ENCODE data around the gene CCDC88A. TPM values are rescaled to one million over a fixed set of nuclear protein-coding genes. Genes with fewer than 3 reads are reported as not detected.
"Not testable (repeated sequence)": the region's sequence is repeated elsewhere in the genome, so short reads cannot be mapped to it uniquely, and the experiment has no call there.

CCDC88A gene
- total RNA-seq, 1 experiment from 2014 or later: 139 TPM

DNA sequence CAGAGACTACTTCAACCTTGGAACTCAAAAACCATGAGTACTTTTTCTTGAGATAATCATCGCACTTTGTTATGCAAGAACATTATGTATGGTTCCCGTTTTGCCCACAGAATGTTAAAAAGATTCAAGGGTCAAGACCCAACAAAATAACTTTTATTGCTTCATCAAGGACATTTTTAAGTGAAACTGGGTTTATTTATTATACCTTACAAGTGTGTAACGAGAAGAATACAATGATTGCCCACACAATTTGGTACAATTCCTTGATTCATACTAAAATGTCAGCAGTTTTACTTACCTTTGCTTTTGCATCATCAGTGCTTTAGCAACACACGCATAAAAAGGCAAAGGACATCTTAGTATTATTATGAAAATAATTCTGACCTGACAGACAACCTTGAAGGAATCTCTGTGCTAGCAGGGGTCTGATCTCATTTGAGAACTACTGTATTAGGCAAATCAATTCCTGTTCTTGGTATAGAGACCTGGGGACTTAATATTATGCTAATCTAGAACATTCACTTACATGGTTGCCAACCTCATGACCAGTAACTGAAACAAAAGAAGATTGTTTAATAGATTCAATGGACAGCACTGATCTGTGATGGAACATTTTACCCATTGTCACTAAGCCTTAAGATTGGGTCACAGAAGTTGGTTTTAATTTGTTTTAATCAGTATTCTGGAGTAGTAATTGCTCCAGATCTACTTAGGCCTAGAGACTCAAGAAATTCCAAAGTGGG lies 16.2 kb downstream of the CCDC88A start:
- in situ Hi-C loops (cut with HindIII; ENCODE audit: low pct_unique_long_range_greater_than_20kb, low sequenced_read_pairs): no loop called here
- DNase-seq (ENCODE audit: low read depth, low spot score): peak; percentile 96

DNA sequence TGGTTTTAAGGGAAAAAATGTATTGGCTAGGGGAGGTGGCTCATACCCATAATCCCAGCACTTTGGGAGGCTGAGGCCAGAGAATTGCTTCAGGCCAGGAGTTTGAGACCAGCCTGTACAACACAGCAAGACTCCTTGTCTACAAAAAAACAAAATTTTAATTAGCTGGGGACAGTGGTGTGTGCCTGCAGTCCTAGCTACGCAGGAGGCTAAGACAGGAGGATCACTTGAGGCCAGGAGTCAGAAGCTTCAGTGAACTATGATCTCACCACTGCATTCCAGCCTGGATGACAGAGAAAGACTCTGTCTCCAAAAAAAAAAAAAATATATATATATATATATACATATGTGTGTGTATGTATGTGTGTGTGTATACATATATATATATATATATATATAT lies 18.5 kb downstream of the CCDC88A start:
- in situ Hi-C loops (cut with HindIII; ENCODE audit: low pct_unique_long_range_greater_than_20kb, low sequenced_read_pairs): no loop called here
- no peak for DNase-seq (ENCODE audit: low read depth, low spot score)

DNA sequence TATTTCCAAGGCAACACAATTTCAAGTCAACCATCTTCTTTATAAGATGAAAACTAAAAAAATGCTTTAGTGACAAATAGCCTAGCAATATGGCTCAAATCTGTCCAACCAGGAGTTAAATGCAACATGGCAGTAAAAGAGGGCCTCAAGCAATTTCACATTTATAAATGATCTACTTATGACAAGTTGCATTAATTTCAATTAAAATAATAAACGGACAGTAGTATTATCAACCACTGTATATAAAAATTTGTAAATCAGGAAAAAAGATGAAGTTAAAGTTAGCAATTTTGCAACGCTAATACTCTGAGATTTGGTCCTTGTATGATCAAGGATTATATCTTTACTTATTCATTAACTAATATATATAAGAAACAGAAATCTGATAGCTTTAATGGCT lies 19.3 kb downstream of the CCDC88A start:
- in situ Hi-C loops (cut with HindIII; ENCODE audit: low pct_unique_long_range_greater_than_20kb, low sequenced_read_pairs): no loop called here
- DNase-seq (ENCODE audit: low read depth, low spot score): no peak

DNA sequence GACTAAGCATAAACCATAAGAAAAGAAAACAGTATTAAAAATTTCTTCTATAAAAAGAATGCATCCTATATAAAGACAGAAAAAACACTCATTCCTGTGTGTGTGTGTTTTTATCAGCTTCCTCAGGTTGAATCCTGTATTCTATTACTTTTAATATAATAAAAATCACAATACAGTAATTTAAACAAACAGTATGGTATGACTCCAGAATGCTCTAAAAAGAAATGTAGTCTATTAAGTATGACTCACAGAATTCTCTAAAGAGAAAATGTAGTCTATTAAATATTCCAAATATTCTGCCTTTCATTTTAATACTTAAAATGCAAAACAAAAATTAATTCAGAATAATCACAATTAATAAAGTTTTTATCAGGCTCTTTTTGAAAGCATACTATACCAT lies 19.8 kb downstream of the CCDC88A start:
- DNase-seq (ENCODE audit: low read depth, low spot score): no peak
- in situ Hi-C loops (cut with HindIII; ENCODE audit: low pct_unique_long_range_greater_than_20kb, low sequenced_read_pairs): no loop called here

DNA sequence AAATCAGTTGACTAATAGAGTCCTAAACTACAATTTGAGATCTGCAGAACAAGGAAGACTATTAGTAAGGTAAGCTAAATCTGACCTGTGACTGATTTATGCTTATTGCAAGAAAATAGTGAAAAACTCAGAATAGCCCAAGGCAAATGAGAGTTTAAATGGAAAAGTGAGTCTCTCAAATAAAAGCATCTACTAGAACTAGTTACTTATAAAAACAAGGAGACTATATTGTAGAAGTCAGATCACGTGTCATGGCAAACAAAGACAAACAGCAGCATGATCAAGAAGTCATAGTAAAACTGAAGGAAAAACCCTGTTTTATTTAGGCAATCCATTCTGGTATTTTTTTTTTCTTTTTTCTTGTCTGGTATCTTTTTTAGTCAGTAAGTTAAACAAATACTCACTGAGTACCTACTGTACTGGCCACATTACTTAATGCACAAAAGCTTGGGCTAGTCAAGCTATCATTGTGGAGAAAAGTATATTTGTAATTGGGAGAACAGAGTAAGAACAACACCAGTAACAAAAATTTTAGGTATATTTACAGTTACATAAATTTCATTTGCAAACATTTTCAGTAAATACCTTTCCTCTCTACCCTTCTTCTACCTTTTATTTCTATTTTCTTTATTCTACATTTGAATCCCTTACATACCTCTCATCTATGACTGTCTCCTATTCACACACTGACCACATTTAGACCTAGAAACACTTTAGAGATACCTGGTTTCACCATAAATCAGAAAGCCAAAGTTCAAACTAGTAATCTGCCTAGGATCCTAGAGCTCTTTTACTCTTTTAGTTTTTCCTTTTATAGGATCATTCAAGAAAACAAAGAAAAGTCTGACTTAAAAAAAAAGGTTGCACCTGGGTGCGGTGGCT lies 23.7 kb downstream of the CCDC88A start:
- no peak for DNase-seq (ENCODE audit: low read depth, low spot score)
- in situ Hi-C loops (cut with HindIII; ENCODE audit: low pct_unique_long_range_greater_than_20kb, low sequenced_read_pairs): no loop called here

DNA sequence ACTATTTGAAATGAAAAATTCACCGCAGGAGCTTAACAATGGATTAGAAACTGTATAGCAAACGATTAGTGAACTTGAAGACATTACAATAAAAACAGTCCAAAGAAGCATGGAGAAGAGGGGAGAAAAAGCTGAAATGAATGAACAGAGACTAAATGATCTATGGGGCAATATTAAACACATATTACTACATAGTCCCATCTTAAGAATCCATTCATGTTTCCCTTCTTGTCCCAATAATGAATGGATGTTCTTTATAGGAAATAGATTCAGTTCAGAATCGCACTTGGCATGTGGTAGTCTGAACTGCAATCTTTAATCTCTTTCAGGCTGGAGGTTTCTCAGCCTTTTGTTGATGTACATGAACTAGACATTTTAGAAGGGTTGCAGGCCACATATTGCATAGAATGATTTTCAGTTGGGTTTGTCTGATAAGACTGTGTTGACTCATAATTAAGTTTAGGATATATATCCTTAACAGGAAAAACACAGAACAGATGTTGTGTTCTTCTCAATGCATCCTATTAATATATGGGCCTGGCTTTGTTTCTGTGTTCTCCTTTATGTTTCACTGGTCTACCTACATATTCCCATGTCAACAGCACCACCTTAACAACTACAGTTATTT lies 27.9 kb downstream of the CCDC88A start:
- DNase-seq (ENCODE audit: low read depth, low spot score): peak; percentile 85
- in situ Hi-C loops (cut with HindIII; ENCODE audit: low pct_unique_long_range_greater_than_20kb, low sequenced_read_pairs): no loop called here

DNA sequence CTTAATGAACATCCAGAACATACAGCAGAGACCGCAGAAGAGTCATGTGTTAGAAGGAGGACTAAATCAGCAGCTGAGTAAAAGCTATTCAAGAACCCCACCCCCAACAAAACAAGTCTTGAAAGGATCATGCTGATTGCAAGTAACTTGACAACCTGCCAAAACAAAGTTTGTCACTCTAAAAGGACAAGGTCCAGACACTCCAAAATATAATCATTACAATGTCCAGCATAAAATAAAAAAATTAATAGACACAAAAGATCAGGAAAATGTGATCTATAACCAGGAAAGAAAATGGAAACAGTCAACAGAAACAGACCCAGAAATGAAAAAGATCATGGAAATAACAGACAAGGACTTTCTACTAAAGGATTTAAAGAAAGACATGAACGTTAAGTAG lies 28.5 kb downstream of the CCDC88A start:
- DNase-seq (ENCODE audit: low read depth, low spot score): peak; percentile 93
- in situ Hi-C loops (cut with HindIII; ENCODE audit: low pct_unique_long_range_greater_than_20kb, low sequenced_read_pairs): no loop called here

DNA sequence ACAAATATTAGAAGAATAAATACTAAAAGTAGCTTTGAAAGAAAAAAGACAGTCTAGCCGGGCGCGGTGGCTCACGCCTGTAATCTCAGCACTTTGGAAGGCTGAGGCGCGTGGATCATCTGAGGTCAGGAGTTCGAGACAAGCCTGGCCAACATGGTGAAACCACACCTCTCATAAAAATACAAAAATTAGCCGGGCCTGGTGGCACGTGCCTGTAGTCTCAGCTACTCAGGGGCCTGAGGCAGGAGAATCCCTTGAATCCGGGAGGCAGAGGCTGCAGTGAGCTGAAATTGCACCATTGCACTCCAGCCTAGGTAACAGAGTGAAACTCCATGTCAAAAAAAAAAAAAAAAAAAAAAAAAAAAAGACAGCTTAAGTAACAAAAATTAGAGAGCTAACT lies 34.1 kb downstream of the CCDC88A start:
- DNase-seq (ENCODE audit: low read depth, low spot score); in situ Hi-C loops (cut with HindIII; ENCODE audit: low pct_unique_long_range_greater_than_20kb, low sequenced_read_pairs): not testable (repeated sequence)

DNA sequence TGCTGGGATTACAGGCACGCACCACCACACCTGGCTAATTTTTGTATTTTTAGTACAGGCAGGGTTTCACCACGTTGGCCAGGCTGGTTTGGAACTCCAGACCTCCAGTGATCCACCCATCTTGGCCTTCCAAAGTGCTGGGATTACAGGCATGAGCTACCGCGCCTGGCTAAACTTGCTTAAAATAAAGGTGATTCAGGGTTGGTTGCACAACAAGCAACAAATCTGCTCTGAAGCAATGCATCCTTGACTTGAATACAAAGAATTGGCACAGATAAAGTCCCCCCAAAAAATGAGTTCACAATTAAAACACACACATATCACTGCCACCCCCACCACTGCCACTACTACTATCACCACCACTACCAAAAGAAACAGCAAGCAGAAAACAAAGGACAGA lies 34.9 kb downstream of the CCDC88A start:
- no peak for DNase-seq (ENCODE audit: low read depth, low spot score)
- in situ Hi-C loops (cut with HindIII; ENCODE audit: low pct_unique_long_range_greater_than_20kb, low sequenced_read_pairs): no loop called here

DNA sequence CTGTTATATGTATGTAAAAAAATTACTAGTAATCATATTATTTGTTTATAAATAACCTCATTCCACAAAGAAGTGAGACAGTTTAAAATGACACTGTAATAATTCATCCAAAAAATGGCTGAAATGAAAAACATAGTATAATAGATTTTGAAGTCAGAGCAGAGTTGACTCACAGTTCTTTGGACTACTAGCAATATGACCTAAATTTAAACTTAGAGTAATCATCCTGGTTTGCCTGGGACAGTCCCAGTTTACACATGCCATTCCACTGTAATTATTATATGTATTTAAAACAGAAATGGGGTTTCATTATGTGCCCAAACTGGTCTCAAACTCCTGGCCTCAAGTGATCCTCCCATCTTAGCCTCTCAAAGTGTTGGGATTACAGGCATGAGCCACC lies 48.3 kb downstream of the CCDC88A start:
- DNase-seq (ENCODE audit: low read depth, low spot score): no peak
- in situ Hi-C loops (cut with HindIII; ENCODE audit: low pct_unique_long_range_greater_than_20kb, low sequenced_read_pairs): no loop called here

DNA sequence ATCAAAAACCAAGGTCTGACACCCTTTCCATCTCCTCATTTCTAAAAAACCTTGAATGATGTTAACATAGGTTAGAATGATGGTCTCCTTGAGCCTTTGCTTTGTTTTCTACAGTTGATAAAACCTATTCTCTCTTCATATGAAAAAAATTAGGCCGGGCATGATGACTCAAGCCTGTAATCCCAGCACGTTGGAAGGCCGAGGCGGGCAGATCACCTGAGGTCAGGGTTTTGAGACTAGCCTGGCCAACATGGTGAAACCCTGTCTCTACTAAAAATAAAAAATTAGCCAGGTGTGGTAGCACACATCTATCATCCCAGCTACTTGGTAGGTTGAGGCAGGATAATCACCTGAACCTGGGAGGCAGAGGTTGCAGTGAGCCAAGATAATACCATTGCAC lies 49.4 kb downstream of the CCDC88A start:
- in situ Hi-C loops (cut with HindIII; ENCODE audit: low pct_unique_long_range_greater_than_20kb, low sequenced_read_pairs): no loop called here

DNA sequence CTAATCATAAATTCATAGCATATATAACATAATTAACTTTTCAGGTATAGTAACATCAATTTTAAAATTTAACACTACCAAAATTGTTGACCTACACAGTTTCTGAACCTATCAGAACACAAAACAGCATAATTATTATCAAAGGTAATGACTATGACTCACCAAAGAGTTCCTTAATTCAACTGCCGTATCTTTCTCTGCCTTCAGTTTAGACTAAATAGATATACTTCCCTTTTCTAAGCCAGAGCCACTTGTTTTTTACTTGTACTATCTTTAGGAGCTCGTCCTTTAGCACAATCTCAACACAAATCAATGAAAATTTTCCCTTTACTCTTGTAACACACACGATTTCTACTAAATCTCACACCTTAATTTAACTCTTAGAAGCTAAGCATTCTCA lies 54.4 kb downstream of the CCDC88A start:
- peak; percentile 19 for DNase-seq (ENCODE audit: low read depth, low spot score)

More for the DNA sequence above, 49.4 kb downstream of the CCDC88A start:
- DNase-seq (ENCODE audit: low read depth, low spot score): no peak

DNA sequence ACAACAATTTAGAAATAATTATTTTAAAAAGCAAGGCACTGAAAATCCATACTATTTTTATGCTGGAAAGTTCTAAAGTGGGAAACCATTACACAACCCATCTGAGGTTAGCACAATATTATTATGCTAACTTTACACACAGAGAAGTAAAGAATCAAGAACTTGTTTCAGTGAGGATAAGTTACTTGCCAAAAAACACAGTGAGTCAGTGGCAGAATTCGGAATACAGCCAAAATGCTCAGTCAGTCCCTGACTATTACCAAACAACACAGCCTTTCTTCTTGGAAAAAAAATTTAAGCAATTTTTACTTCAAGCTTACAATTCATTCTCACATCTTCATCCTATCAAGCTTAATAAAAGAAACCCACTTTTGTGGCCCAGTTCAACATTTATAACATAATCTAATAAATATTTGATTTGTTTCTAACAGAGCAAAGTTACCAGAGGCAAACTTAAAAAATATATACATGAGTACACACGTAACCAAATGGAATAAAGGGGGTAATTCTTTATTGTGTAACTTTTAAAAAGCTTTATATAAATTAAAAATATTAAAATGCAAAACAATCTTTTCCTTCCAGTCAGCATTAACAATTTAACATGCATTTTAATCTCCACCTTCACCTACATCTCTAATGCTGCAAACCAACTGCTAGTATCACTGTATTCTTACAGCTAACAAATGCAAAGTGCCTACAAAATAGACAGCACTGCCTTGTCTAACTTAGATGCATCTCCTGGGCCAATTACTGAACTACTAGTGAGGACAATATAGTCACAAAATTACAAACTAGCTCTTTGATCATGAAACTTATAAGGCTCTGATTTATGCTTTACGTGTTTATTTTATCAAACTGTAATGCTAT lies 55.2 kb downstream of the CCDC88A start:
- in situ Hi-C loops (cut with HindIII; ENCODE audit: low pct_unique_long_range_greater_than_20kb, low sequenced_read_pairs): no loop called here
- peak; percentile 98 for DNase-seq (ENCODE audit: low read depth, low spot score)

More for the DNA sequence above, 54.4 kb downstream of the CCDC88A start:
- in situ Hi-C loops (cut with HindIII; ENCODE audit: low pct_unique_long_range_greater_than_20kb, low sequenced_read_pairs): no loop called here

DNA sequence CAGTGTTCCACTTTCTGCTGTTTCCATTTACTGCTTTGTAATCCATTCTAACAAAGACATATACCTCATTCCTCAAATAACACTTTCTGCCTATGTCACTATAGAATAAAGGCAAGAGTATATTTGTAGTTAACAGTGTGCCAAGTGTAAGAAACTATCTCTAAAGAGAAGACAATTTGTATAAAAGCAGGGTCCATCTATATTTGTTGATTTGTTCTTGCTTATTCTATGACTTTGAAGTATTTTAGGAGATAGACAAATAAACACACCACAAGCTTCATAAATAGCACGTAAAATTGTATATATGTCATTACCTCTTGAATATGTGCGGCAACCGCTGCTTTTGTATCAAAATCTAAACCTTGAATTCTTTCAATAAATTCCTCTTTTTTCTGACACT lies 56.0 kb downstream of the CCDC88A start:
- DNase-seq (ENCODE audit: low read depth, low spot score): no peak

DNA sequence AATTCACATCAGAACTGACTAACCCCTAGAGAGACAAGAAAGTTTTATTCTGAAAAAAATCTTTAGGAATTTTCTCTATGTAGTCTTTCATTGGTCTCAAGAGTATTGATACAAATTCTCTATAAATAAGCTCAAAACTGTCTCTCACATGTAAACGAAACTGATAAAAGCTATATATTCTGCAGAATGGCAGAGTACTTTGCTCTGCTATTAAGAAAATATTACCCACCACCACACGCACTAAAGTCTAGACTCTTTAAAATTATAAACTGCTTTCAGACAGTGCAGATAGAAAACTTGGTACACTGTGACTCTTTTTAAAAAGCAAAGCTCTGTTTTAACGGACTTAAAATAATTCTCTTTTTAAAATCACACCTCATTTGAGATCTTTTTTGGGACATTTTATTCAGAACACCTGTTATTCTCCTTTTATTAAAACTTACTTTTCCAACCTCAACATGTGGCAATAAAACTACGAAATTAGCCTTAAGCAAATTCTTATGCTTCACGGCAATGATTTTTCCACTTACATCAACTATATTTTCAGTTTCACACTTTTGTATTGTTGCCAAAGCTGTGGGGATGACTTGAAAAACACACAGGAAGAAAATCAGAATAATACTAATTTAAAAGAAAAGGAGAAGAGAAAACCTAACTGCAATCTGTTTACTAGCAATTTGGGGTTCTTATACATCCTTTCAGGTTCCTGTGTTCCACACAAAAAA lies 58.0 kb downstream of the CCDC88A start:
- in situ Hi-C loops (cut with HindIII; ENCODE audit: low pct_unique_long_range_greater_than_20kb, low sequenced_read_pairs): no loop called here
- no peak for DNase-seq (ENCODE audit: low read depth, low spot score)

More for the DNA sequence above, 56.0 kb downstream of the CCDC88A start:
- in situ Hi-C loops (cut with HindIII; ENCODE audit: low pct_unique_long_range_greater_than_20kb, low sequenced_read_pairs): no loop called here

DNA sequence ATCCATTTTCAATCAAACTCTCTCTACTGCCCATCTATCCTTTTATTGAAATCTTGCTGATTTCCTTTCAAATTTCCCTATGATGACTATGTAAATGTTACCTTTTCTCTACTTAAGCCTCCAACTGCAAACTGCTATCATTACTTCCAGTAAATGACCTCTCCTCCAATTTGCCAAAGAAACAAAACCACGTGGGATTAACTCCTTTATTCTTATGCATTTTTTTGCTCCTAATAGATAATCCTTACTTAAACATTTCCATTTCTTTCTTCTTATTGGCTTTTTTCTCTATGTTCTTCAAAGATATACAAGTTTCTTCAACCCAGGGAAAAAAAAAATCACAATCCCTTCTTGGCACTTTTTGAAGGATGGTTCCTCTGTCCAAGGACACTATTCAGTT lies 61.2 kb downstream of the CCDC88A start:
- in situ Hi-C loops (cut with HindIII; ENCODE audit: low pct_unique_long_range_greater_than_20kb, low sequenced_read_pairs): no loop called here
- no peak for DNase-seq (ENCODE audit: low read depth, low spot score)

DNA sequence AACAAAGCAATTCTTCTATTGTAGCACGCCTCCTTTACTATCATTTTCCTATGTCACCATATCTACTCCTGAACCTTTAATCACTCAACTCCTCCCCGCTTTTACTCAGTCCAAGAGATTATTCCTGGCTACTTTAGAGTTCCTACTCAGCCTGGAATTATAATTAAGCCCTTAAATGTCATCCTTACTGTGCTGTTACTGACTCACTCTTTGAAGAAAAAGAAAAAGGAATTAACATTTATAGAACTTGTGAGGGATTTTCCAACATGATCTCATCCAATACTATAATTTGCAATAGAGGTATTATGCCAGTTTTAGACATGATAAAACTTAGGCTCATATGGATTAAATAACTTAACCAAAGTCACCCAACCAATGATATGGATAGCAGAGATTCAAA lies 61.7 kb downstream of the CCDC88A start:
- DNase-seq (ENCODE audit: low read depth, low spot score): no peak
- in situ Hi-C loops (cut with HindIII; ENCODE audit: low pct_unique_long_range_greater_than_20kb, low sequenced_read_pairs): no loop called here
